Measurements from ENCODE around the gene RENBP.

DNA sequence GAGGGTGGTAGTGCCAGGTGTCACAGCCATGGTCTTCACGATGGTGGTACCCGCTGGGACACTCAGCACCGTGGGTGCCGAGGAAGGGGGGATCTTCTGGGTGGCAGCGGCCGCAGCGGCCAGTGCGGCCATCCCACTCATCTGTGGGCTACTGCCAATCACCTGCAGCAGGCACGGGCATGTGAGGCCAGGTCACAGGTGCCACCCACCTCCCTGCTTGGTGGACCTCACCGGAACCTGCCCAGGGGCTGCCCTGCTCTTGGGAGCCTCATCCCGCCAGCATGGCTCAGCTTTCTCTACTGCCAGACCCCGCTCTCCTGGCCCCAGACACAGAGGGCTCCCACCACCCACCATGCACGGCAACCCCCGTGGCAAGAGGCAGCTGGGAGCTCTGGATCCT lies 14.2 kb upstream of the RENBP start:
- TF ChIP-seq, protein P1, sequence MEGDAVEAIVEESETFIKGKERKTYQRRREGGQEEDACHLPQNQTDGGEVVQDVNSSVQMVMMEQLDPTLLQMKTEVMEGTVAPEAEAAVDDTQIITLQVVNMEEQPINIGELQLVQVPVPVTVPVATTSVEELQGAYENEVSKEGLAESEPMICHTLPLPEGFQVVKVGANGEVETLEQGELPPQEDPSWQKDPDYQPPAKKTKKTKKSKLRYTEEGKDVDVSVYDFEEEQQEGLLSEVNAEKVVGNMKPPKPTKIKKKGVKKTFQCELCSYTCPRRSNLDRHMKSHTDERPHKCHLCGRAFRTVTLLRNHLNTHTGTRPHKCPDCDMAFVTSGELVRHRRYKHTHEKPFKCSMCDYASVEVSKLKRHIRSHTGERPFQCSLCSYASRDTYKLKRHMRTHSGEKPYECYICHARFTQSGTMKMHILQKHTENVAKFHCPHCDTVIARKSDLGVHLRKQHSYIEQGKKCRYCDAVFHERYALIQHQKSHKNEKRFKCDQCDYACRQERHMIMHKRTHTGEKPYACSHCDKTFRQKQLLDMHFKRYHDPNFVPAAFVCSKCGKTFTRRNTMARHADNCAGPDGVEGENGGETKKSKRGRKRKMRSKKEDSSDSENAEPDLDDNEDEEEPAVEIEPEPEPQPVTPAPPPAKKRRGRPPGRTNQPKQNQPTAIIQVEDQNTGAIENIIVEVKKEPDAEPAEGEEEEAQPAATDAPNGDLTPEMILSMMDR (IDR thresholded peaks at IDR 0.05), result no peak
- TF ChIP-seq POLR2A (IDR thresholded peaks at IDR 0.05), result no peak
